ENCODE measurements around the gene GRAMD4.

GRAMD4 gene

GRCh38 chr22:46619830-46620501 lies at the start of gene GRAMD4:
GRAMD4 (plus strand) TSS chr22:46620386; CDS start chr22:46626800, 6,414 bp downstream.
- DNase-seq = no peak

- no peak for DNase-seq
Measured at GRCh38 chr22:46571642-46572250, 48.4 kb upstream of the GRAMD4 start.

GRCh38 chr22:46572911-46573780 lies 47.0 kb upstream of the GRAMD4 start:
- no peak for DNase-seq

GRCh38 chr22:46573781-46574437 lies 46.3 kb upstream of the GRAMD4 start:
- DNase-seq = no peak

GRCh38 chr22:46574438-46574992 lies 45.7 kb upstream of the GRAMD4 start:
- DNase-seq = no peak

- no peak for DNase-seq
Measured at GRCh38 chr22:46574993-46575910, 44.9 kb upstream of the GRAMD4 start.

- no peak for DNase-seq
Measured at GRCh38 chr22:46575911-46576555, 44.2 kb upstream of the GRAMD4 start.

- peak; percentile 87 for DNase-seq
Measured at GRCh38 chr22:46576556-46577367, 43.4 kb upstream of the GRAMD4 start.

- peak; percentile 68 for DNase-seq
Measured at GRCh38 chr22:46577368-46578249, 42.6 kb upstream of the GRAMD4 start.

- no peak for DNase-seq
Measured at GRCh38 chr22:46578251-46578823, 41.8 kb upstream of the GRAMD4 start.

- no peak for DNase-seq
Measured at GRCh38 chr22:46578824-46579561, 41.2 kb upstream of the GRAMD4 start.

- DNase-seq = no peak
Measured at GRCh38 chr22:46579751-46580449, 40.3 kb upstream of the GRAMD4 start.

- no peak for DNase-seq
Measured at GRCh38 chr22:46580940-46581537, 39.1 kb upstream of the GRAMD4 start.

GRCh38 chr22:46581538-46582244 lies 38.5 kb upstream of the GRAMD4 start:
- no peak for DNase-seq

GRCh38 chr22:46582281-46582933 lies 37.8 kb upstream of the GRAMD4 start:
- no peak for DNase-seq

- DNase-seq = no peak
Measured at GRCh38 chr22:46583571-46583970, 36.6 kb upstream of the GRAMD4 start.

Measured in activated effector memory CD4-positive, alpha-beta T cell treated with anti-CD3 and anti-CD28 coated beads, Interleukin-2, amount 50 U/mL, for 16 hours (primary cell).